ENCODE results near the gene SAP30L. TPM values are rescaled to one million over a fixed set of nuclear protein-coding genes. Genes with fewer than 3 reads are reported as not detected.

The SAP30L gene
- total and polyA plus RNA-seq, 2 of the 4 experiments (the other 2 are of a cell fraction): 9.7 to 17.6 TPM

GRCh38 chr5:154466147-154466546 is 20.4 kb downstream of the SAP30L start:
- no peak overlapping the region for H2BK15ac ChIP-seq (ENCODE audit: low read depth, low read length)
- H3K23ac ChIP-seq (ENCODE audit: low read depth, low read length): no peak overlapping the region
- no peak overlapping the region for H2AK9ac ChIP-seq (replicated peaks; ENCODE audit: low read depth, low read length, poor library complexity)
- dilution Hi-C loops (cut with HindIII; ENCODE audit: low sequenced_read_pairs, unreplicated experiment) (no loop called here), intact Hi-C loops (cut with micrococcal nuclease) (loop anchor here (5.0 kb wide), 2 partner anchors 346 to 394 kb away; no protein-coding TSS in a partner anchor), in situ Hi-C loops (cut with MboI; ENCODE audit: low sequenced_read_pairs) (loop anchor here (5.0 to 25.0 kb wide), 2 partner anchors 141 to 346 kb away; no protein-coding TSS in a partner anchor)
- peaks cover 2% of the 10 kb centered on the region; the same call in 1 of the 2 replicates for H3K4me1 ChIP-seq (ENCODE audit: control insufficient read depth, insufficient read depth, low read length)
- no peak overlapping the region for H2BK20ac ChIP-seq (ENCODE audit: low read depth, low read length)
- H3K4me3 ChIP-seq (ENCODE audit: insufficient read depth, low read depth, low read length): no peak overlapping the region
- WGBS, 2 experiments (ENCODE audit: extremely low coverage in 2 of 2, insufficient read length in 1 of 2): 67% methylated on average over 1 of the region's 5 CpGs; no CpG with 5 or more reads in 1 of the 2 experiments
- no peak for ATAC-seq (ENCODE audit: low read depth)
- H4K8ac ChIP-seq (ENCODE audit: low read depth in 2 of 2, low read length in 2 of 2): no peak overlapping the region
- H3K18ac ChIP-seq (ENCODE audit: low read depth, low read length): no peak overlapping the region
- H3K4me2 ChIP-seq (ENCODE audit: low read depth, low read length): no peak overlapping the region
- ChIA-PET POLR2A (ENCODE audit: unreplicated experiment) (no interaction called here), CTCF (interaction anchor here (0.6 to 1.2 kb wide), 2 partner anchors 177 to 269 kb away, joined by 3 read pairs; no protein-coding TSS in a partner anchor)
- H2AK5ac ChIP-seq (ENCODE audit: low read depth, low read length): no peak overlapping the region
- no peaks in the 10 kb centered on the region for H3K9me1 ChIP-seq (ENCODE audit: insufficient read depth, low read length)
- no peak overlapping the region for H2BK5ac ChIP-seq (ENCODE audit: low read depth, low read length, poor library complexity, severe bottlenecking)
- no peaks in the 10 kb centered on the region for H3K36me3 ChIP-seq (ENCODE audit: control insufficient read depth, insufficient read depth, low read length)
- H3K27ac ChIP-seq (ENCODE audit: insufficient read depth, low read length): no peak overlapping the region
- H4K5ac ChIP-seq (ENCODE audit: low read depth, low read length): no peak overlapping the region
- H4K20me1 ChIP-seq (ENCODE audit: insufficient read depth, low read length): peaks cover 3% of the 10 kb centered on the region; the same call in 1 of the 2 replicates
- no peak overlapping the region for H3K9ac ChIP-seq (ENCODE audit: low read depth, low read length)
- H3K4ac ChIP-seq (ENCODE audit: low read depth, low read length): no peak overlapping the region
- no peak for DNase-seq
- BruUV-seq (replicated peaks): no TSS peak
- no peak overlapping the region for H2BK120ac ChIP-seq (ENCODE audit: low read depth, low read length)
- no peak overlapping the region for H4K91ac ChIP-seq (ENCODE audit: insufficient read depth, low read depth, low read length)
- H3K79me1 ChIP-seq (ENCODE audit: low read depth in 1 of 2, low read length in 2 of 2): no peaks in the 10 kb centered on the region
- no peak overlapping the region for H2AFZ ChIP-seq (replicated peaks; ENCODE audit: low read length, poor library complexity)
- no peak overlapping the region for H3K56ac ChIP-seq (ENCODE audit: extremely low read depth, insufficient read depth, low read length)
- no peaks in the 10 kb centered on the region for H3K9me3 ChIP-seq (ENCODE audit: control insufficient read depth, insufficient read depth, low read length)
- TF ChIP-seq POLR2A (IDR thresholded peaks at IDR 0.05; ENCODE audit: low read depth, low read length) (no peak), RFX5 (IDR thresholded peaks at IDR 0.05; ENCODE audit: low read depth, low read length) (no peak), SMC3 (IDR thresholded peaks at IDR 0.05; ENCODE audit: low read depth, low read length) (no peak), CEBPB (IDR thresholded peaks at IDR 0.05; ENCODE audit: low read depth, low read length) (no peak), CTCF (conservative IDR thresholded peaks at IDR 0.05; ENCODE audit: low read depth, low read length) (no peak), CHD1 (IDR thresholded peaks at IDR 0.05; ENCODE audit: low read depth, low read length) (no peak), USF2 (IDR thresholded peaks at IDR 0.05; ENCODE audit: low read depth, low read length) (no peak), MXI1 (IDR thresholded peaks at IDR 0.05; ENCODE audit: borderline replicate concordance, low read depth, low read length) (no peak), ELK1 (IDR thresholded peaks at IDR 0.05; ENCODE audit: borderline replicate concordance, low read depth, low read length) (no peak), MAFK (IDR thresholded peaks at IDR 0.05; ENCODE audit: low read depth, low read length) (no peak)
- H3K14ac ChIP-seq (replicated peaks; ENCODE audit: low read depth, low read length): no peak overlapping the region
- peaks cover 18% of the 10 kb centered on the region for H3K27me3 ChIP-seq (ENCODE audit: control insufficient read depth, insufficient read depth, low read length)

Measured in IMR-90 (cell line).